Measurements from ENCODE around the gene MSRB3. TPM values are rescaled to one million over a fixed set of nuclear protein-coding genes. Genes with fewer than 3 reads are reported as not detected.

Gene MSRB3
- total and polyA plus RNA-seq, 2 donors (not counting 1 experiment from before 2014, with no cell fraction given), result not detected

- no peaks in the 10 kb centered on the region for H3K4me1 Mint-ChIP-seq
- DNase-seq, result no peak
- no peak overlapping the region for H3K4me2 ChIP-seq (replicated peaks; ENCODE audit: low read depth, low read length, poor library complexity, severe bottlenecking)
- no peak for ATAC-seq (ENCODE audit: low read depth)
- 82% methylated on average over 1 of the region's 5 CpGs for WGBS (ENCODE audit: insufficient coverage)
- TF ChIP-seq EZH2 (IDR thresholded peaks at IDR 0.05; ENCODE audit: borderline replicate concordance, insufficient read depth, low read depth, low read length, poor library complexity, severe bottlenecking) (no peak), CTCF (IDR thresholded peaks at IDR 0.05) (no peak)
- no peak overlapping the region for H2AFZ ChIP-seq (ENCODE audit: insufficient read depth, low read depth, low read length, poor library complexity, severe bottlenecking)
- no peaks in the 10 kb centered on the region for H4K20me1 ChIP-seq (ENCODE audit: control insufficient read depth, insufficient read depth, low read length, poor library complexity, severe bottlenecking)
- H3K4me1 ChIP-seq (ENCODE audit: control insufficient read depth in 2 of 2, insufficient read depth in 2 of 2, low read length in 2 of 2), result no peaks in the 10 kb centered on the region
- ChIA-PET POLR2A (no interaction called here), CTCF (no interaction called here)
- no peaks in the 10 kb centered on the region for H3K79me2 ChIP-seq (ENCODE audit: control insufficient read depth, insufficient read depth, low read length)
- no peaks in the 10 kb centered on the region for H3K9me3 ChIP-seq (ENCODE audit: control extremely low read depth in 1 of 3, control insufficient read depth in 2 of 3, insufficient read depth in 1 of 3, low read length in 2 of 3)
- H3K4me3 ChIP-seq (ENCODE audit: control extremely low read depth in 1 of 5, extremely low read depth in 1 of 5, insufficient read depth in 1 of 5, low read depth in 2 of 5, low read length in 4 of 5), result no peak overlapping the region
- H3K27me3 ChIP-seq (replicated peaks in 1 of 4; ENCODE audit: control extremely low read depth in 1 of 4, control insufficient read depth in 3 of 4, insufficient read depth in 4 of 4, low read length in 3 of 4), result no peaks in the 10 kb centered on the region
- intact Hi-C loops (cut with micrococcal nuclease), result no loop called here
- no peaks in the 10 kb centered on the region for H3K9me3 Mint-ChIP-seq (ENCODE audit: insufficient read depth)
- peaks cover 18% of the 10 kb centered on the region for H3K27me3 Mint-ChIP-seq
- H3K27ac ChIP-seq (ENCODE audit: low read length in 2 of 2), result no peak overlapping the region
- H3K27ac Mint-ChIP-seq, result no peak overlapping the region
- H3K4me3 Mint-ChIP-seq, result no peak overlapping the region
- H3K36me3 ChIP-seq (replicated peaks in 1 of 2; ENCODE audit: control extremely low read depth in 1 of 2, control insufficient read depth in 1 of 2, extremely low read depth in 1 of 2, insufficient read depth in 2 of 2, low read length in 1 of 2), result no peaks in the 10 kb centered on the region
- no peak overlapping the region for H3K9ac ChIP-seq (ENCODE audit: low read length)
These were observed 48.1 kb downstream of the MSRB3 start for GRCh38 chr12:65326616-65327015.

GRCh38 chr12:65327207-65328076 is 49.0 kb downstream of the MSRB3 start:
- H3K27ac Mint-ChIP-seq, result no peak overlapping the region
- Histone ChIP-seq H3K4me3 (ENCODE audit: control extremely low read depth in 1 of 5, extremely low read depth in 1 of 5, insufficient read depth in 1 of 5, low read depth in 2 of 5, low read length in 4 of 5) (no peak overlapping the region), H3K9ac (ENCODE audit: low read length) (no peak overlapping the region), H3K27me3 (replicated peaks in 1 of 4; ENCODE audit: control extremely low read depth in 1 of 4, control insufficient read depth in 3 of 4, insufficient read depth in 4 of 4, low read length in 3 of 4) (no peaks in the 10 kb centered on the region), H3K36me3 (replicated peaks in 1 of 2; ENCODE audit: control extremely low read depth in 1 of 2, control insufficient read depth in 1 of 2, extremely low read depth in 1 of 2, insufficient read depth in 2 of 2, low read length in 1 of 2) (no peaks in the 10 kb centered on the region), H3K4me2 (replicated peaks; ENCODE audit: low read depth, low read length, poor library complexity, severe bottlenecking) (no peak overlapping the region), H3K9me3 (ENCODE audit: control extremely low read depth in 1 of 3, control insufficient read depth in 2 of 3, insufficient read depth in 1 of 3, low read length in 2 of 3) (no peaks in the 10 kb centered on the region), H3K27ac (ENCODE audit: low read length in 2 of 2) (no peak overlapping the region), H3K4me1 (ENCODE audit: control insufficient read depth in 2 of 2, insufficient read depth in 2 of 2, low read length in 2 of 2) (no peaks in the 10 kb centered on the region), H4K20me1 (ENCODE audit: control insufficient read depth, insufficient read depth, low read length, poor library complexity, severe bottlenecking) (no peaks in the 10 kb centered on the region), H3K79me2 (ENCODE audit: control insufficient read depth, insufficient read depth, low read length) (no peaks in the 10 kb centered on the region), H2AFZ (ENCODE audit: insufficient read depth, low read depth, low read length, poor library complexity, severe bottlenecking) (no peak overlapping the region)
- no peak for TF ChIP-seq CTCF (IDR thresholded peaks at IDR 0.05)
- TF ChIP-seq EZH2 (IDR thresholded peaks at IDR 0.05; ENCODE audit: borderline replicate concordance, insufficient read depth, low read depth, low read length, poor library complexity, severe bottlenecking), result no peak
- DNase-seq (no peak), ATAC-seq (ENCODE audit: low read depth) (no peak)
- no peak overlapping the region for H3K4me3 Mint-ChIP-seq
- intact Hi-C loops (cut with micrococcal nuclease), result no loop called here
- no peaks in the 10 kb centered on the region for H3K4me1 Mint-ChIP-seq
- peaks cover 14% of the 10 kb centered on the region for H3K27me3 Mint-ChIP-seq
- WGBS (ENCODE audit: insufficient coverage), result 89% methylated on average over 3 of the region's 10 CpGs
- ChIA-PET POLR2A (no interaction called here), CTCF (no interaction called here)
- H3K9me3 Mint-ChIP-seq (ENCODE audit: insufficient read depth), result no peaks in the 10 kb centered on the region

Data from B cell (primary cell).